ENCODE data around the gene CDON.

The CDON gene

DNA sequence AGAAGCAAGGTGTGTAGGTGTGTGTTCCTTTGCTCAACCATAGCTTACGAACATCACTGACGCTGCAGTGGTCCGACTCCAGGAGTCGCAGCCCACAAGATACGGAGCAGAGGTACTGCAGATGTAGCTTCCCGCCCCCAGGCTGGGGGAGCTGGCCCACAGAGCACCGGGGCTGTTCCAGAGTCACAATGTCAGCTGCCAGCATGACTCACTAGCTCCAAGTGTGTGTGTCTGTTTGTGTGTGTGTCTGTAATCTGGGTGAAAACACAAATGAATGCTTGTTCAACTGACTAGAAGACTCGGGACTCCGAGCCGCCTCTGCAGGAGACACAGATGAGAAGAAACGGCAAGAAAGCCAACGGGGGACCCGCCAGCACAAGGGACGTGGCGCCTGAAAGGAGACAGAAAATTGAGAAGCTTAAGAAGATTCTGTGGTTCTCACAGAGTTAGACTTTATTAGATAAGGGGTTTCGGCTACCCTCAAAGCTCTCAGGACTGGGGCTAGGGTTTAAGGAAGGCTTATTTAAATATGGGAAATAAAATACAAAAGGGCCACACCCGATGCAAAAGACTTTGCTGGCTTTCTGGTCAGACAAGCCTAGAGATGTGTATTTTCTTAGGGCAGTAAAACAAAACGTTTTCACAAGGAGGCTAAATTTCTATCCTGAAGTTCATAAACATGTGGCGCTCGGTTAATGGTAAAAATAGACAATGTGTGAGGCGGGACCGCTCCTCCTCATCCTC is 106.1 kb downstream of the CDON start:
- no peak for DNase-seq (ENCODE audit: low read depth in 2 of 2)

DNA sequence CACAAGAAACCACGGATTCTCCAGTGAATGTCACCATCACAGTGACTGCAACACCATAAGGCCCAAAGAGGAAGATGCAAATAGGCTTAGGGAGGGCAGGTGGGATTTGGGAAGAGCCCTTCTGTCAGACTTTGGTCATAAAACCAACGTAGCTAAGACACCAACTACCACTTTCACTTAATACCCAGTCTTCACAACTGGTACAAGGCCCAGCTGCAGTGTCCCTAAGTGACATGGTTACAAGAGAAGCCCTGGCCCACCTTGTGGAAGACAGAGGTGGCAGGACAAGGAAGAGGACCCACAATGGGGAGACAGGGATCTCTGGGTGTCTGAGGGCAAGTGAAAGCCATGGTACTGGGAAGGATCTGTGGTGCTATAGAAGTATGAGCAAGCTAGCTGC is 106.8 kb downstream of the CDON start:
- DNase-seq (ENCODE audit: low read depth in 2 of 2) = no peak

DNA sequence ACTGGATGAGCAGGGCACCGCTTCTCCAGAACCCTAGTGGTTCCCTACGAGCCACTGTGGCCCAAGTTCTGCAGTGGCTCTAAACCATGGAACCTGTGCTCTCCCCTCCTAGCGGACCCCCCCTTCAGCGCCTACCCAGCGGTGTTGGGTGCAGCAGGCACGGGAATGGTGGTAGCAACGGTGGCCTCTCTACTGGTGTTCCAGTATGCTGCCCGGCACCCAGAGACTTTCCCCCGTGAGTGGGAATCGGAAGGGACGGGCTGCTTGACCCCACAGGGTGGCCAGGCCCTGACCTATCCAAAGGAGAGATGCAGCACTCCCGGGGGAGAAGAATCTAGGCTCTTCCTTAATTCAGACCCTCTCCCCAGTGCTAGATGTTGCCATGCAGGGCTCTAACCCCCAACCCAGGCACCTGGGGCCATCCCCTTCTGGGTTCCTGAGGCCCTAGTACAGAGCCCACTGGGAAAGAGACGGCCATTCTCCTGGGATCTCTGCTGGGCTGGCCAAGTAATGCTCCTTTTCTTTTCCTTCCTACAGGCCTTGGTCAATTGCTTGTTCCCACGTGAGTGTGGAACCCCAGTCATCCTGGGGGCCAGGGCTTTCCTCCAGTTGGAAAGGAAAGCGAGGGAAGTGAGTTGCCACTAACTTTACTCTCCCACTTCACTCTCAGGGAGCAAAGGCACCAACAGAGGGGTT is 107.6 kb downstream of the CDON start:
- no peak for DNase-seq (ENCODE audit: low read depth in 2 of 2)

DNA sequence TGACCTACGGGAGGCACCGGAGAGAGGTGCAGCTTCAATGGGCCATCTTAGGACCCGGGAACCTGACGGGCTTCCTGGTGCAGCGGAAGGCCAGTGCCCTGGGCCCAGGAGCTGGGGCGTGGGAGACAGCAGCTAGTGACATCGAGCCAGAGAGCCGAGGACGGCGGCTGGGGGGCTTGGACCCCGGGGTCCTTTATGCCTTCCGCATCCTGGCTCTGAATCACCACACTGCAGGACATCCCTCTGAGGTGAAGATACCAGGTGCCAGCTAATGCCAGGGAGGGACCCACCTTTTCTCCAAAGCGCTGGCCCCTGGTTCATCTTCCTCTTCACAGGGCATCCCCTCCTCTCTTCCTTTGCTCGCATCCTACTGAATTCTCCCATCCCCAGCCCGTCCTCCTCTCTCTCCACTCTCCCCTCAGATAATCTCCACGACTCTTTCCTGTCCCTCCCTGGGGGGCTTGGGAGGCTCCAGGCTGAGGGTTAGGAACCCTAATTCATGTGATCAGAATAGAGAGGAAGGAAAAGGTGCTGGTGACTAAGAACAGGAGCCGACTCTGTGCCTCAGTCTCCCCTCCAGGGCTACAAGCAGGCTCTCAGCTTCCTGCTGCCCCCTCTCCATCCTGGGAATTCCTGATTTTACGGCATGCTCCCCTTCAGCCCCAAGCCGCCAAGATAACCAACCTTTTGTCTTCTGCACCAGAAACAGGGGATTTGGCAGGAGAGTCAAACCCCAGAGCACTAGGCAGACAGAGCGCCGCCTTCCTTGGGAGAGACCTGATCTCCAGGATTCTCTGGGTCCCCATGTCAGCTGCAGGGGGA is 108.3 kb downstream of the CDON start:
- DNase-seq (ENCODE audit: low read depth in 2 of 2) = no peak

DNA sequence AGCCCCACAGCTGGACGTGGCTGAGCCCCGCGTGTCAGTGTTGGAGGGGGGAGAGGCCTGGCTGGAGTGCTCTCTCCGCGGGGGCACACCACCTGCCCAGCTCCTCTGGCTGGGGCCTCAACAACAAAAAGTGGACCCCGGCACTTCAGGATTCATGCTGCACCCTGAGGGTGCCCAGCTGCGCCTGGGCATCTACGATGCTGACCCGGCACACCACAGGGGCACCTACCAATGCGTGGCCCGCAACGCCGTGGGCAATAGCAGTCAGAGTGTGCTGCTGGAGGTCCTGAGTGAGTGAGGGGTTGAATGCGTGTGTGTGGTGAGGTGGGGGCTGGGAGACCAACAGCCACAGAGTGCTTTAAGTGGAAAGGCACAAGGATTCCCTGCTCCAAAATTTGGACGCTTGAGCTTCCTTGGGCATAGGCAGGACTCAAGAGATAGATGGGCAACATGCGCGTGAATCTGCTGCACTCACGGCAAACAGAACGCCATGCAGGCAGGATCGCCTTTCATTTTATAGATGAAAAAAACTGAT is 109.2 kb downstream of the CDON start:
- no peak for DNase-seq (ENCODE audit: low read depth in 2 of 2)

DNA sequence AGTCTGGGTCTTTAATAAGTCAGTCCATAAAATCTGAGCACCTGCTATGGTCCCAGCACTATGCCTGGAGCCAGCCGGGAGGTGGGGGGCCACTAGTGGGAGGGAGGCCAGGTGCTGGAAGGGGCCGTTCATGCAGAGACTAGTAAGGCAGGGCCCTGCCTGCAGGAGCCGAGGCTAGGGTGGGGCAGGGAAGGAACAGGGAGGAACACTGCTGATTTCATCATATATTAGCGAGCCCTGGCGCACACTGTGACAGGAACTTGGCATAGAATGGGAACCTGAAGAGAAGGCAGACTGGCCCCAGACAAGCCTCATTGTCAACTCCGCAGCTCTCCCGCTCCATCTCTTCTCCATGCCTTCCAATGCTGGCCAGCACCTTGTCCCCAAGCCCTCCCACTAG is 109.7 kb downstream of the CDON start:
- no peak for DNase-seq (ENCODE audit: low read depth in 2 of 2)

DNA sequence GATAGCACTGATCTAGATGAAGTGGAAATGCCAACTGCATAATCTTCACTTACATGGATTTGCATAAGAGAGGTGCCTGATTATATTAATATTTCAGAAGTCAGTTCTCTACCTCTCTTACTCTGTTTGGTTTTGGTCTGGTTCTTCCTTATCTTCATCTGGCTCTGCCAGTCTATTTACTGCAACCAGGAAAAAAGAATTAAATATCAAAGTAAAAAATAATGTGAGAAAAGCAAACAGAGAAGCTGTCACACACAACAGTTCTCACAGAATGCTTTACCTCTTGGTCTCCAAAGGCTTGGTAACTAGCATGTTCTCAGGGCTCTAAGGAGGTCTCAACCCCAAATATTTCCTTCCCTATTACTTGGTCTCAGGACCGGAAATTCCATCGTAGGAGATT is 110.1 kb downstream of the CDON start:
- no peak for DNase-seq (ENCODE audit: low read depth in 2 of 2)

DNA sequence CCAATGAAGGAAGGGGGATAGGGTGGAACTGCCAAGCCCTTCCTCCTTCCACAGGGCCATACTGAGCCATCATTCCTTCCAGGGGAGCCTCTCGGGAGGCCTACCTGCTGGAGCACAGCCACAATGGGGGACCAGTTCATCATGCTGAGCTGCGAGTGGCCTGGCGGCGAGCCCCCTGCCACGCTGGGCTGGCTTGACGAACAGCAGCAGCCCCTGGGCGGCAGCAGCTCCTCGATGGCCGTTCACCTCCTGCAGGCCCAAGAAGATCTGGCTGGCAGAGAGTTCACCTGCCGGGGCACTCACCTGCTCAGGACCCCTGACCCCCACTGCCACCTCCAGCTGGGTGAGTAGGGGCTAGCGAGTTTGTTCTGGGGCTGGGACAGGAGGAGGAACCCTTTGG is 110.9 kb downstream of the CDON start:
- no peak for DNase-seq (ENCODE audit: low read depth in 2 of 2)

DNA sequence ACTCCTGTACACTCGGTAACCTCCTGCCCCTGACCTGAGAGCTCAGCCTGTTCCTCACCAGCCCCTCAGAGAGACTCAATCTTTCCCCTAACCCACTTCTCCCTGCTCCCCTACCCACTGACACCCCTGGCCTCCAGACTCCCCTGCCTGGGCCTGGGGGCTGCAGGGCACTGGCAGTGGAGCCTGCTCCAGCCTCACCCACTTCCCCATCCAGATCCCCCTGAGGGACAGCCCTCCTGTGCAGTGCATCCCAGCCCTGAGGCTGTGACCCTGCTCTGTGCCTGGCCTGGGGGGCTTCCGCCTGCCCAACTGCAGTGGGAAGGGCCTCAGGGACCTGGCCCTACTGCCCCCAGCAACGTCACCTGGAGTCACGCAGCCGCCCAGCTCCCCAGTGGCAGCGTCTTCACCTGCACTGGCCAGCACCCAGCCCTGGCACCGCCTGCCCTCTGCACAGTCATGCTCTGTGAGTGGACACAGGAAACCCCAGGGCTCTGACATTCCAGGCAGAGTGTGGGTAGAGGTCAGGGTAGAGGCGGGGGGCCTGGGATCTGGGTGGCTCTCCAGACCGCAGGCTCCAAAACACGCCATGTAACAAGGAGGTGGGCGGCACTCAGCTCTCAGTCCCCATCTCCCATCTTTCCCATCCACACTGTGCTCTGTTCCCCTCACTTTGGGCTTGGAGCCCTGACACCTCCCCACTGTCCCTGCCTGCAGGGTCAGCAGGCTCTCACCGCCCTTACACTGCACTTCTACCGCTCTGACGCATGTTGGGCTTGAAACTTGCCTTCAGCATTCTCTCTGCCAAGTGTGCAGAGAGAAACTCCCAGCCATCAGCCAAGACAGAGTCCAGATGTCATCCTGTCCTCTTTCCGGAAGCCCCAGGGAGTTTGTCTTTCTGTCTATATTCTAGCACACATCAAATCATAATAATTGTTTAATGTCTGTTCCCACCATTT is 111.7 kb downstream of the CDON start:
- DNase-seq (ENCODE audit: low read depth in 2 of 2) = no peak

DNA sequence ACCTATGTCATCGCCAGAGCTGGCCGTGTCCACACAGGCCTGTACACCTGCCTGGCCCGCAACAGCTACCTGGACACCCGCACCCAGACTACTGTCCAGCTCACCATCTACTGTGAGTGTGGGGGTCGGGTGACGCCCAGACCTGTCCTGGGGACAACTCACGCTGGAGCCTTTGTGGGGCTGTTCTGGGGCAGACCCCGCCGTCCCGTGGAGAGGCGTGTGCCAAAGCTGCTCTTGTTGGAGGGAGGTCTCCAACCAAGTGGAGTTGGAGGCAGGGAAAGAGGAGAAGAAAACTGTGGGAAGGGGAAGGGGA is 112.5 kb downstream of the CDON start:
- no peak for DNase-seq (ENCODE audit: low read depth in 2 of 2)

DNA sequence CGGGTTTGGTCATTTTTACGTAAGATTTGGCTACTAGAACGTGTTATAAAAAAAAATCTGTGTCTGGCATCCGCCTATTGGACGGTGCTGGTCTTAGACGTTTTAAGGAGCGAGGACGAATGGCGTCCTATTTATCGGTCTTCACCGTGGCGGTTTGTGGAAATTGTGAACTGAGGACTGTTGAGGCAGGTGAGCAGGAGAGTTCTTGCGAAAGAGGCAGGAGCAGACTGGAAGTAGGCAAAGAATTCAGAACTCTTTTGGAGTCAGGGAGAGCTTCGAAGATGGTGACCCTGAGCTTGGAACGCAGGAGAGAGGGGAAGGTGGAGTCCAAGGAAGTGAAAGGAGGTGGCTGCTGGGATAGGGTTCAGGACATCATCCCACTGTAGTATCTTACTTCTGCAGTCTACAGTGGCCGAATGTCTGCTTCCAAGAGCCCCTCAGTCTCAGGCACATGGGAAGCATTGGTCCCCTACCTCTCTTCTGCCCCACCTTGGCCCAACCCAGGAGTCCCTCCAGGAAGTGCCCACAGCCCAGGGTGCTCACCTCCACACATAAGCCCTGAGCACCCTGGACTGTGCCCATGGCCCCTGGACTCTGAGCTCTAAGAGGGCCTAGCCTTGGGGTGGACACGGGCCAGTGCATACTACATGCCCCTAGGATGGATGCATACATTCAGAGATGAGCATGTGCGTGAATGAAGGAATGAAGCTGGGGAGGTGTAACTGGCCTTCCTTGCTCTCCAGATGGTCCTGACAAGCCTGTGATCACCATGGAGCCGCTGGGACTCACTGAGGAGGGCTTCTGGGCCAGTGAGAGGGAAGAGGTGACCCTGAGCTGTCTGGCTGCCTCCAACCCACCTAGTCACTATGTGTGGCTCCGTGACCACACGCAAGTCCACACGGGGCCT is 113.1 kb downstream of the CDON start:
- DNase-seq (ENCODE audit: low read depth in 2 of 2) = no peak

DNA sequence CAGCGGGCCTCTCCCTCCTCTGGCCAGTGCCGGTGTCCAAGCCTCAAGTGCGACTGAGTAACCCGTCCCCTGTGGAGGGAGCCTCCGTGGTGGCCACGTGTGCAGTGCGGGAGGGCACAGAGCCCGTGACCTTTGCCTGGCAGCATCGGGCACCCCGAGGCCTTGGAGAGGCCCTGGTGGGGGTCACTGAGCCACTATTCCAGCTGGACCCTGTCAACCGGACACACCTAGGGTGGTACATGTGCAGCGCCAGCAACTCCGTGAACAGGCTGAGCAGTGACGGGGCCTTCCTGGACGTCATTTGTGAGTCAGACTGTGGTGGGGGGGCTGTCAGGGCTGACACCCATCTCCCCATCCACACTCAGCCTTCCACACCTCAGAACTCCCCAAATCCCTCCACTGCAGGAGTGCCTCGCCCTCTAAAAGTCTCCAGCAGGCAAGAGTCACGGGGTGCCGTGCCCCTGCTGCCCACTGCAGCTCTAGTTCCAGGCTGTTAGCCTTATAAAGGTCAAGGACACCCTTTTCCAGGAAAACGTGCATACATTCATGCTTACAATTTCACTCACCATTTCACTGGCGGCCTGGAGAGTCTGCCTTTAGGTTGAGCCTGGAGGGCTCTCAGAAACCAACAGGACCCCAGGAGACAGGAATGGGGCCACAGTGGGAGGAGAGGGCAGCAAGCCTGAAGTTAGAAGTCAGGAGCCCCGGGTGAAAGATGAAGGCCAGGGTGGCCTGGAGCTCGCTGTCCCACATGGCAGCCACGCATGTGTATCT is 114.2 kb downstream of the CDON start:
- no peak for DNase-seq (ENCODE audit: low read depth in 2 of 2)

DNA sequence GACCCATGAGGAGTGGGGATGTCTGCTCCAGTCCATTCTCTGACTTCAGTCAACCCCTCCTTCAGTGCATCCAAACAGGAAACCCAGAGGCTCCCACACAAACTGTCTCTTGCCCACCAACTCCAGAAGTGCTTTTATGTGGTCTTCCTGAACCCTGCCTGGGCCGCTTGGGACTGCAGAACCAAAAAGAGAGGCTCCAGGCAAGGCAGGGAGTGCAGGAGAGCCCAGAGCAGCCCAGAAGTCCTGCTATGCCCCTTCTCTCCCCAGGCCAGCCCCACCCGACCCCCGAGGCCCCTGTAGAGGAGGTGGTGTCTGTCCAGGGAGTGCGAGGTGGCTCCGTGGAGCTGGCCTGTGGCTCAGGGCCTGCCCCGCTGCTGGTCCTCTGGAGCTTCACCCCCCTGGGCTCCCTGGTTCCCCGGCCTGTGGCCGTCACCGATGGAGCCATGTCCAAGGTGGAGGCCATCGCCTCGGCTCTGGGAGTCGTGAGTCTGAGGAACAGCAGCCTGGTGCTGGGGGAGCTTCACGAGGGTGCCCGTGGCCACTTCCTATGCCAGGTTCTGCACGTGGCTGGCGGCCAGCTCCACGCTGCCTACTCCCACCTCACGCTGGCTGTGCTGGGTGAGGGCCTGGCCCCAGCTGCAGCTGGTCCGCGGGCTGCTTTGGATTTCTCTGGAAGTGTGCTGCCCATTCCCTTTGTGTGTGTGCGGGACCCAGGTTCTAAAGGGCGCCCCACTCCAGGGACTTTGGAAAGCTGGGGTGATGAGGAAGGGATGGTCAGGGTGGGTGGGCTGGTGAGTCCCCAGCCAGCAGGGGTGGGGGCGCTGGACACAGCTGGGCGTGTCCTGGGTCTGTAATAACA is 115.0 kb downstream of the CDON start:
- no peak for DNase-seq (ENCODE audit: low read depth in 2 of 2)

DNA sequence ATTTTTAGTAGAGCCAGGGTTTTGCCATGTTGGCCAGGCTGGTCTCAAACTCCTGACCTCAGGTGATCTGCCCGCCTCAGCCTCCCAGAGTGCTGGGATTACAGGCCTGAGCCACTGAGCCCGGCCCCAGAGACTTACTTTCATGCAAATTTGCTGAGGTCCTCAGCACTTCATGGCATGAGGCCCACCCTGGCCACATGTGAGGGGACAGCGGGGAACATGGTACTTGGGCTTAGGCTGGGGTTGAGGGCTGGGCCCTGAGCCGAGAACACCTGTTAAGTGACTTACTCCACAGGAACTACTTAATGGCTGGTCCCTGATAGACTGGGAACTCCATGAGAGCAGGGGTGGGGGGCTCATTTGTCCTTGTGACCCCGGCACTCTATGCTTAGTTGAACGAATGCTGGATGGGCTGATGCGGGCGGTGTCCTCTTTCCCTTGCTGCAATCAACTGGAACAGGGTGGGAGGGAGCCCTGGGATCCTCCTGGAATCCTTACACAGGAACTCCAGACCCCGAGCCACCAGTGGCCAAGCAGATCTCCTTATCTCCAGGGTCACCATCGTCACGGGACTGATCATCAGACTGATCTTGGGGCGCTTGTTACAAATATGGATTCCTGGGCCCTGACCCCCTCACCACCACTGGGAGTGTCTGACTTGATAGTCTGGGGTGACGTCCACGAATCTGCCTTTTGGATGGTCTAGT is 115.8 kb downstream of the CDON start:
- DNase-seq (ENCODE audit: low read depth in 2 of 2) = no peak

DNA sequence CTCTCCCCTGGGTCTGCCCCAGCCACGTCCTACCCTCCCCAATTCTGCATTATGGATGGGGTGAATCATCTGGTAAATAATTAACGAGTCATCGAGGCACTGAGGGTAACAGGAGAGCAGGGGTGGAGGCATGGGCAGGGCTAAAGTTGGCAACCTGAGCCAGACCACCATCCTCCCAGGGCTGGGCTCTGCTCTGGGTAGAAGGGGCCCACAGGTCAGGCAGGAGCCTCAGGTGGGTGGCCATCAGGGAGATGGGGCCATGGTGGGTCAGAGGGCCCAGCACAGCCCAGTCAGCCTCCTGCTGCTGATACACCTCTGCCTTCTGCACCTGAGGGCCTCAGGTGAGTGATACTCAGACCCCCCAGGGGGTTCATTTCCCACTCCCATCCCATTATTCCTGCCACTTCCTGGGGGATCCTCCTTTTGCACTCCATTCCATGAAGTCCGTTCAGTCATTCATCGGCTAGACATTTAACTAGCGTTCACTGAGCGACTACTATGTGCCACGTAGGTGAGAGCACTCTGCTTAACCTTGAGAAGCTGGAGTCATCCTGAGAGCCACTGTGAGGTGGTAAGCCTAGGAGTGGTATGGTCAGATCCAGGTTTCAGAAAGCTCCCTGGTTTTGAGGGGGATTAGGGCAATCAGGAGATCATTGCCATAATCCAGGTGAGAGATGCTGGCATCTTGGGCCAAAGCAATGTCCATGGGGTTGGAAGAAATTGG is 116.7 kb downstream of the CDON start, which contains the start of gene VSIG10L2:
Gene VSIG10L2 (plus strand): TSS at position 248 of the 724 bp plus-strand sequence. CDS start 12 bp downstream, at position 260.
- DNase-seq (ENCODE audit: low read depth in 2 of 2) = no peak

DNA sequence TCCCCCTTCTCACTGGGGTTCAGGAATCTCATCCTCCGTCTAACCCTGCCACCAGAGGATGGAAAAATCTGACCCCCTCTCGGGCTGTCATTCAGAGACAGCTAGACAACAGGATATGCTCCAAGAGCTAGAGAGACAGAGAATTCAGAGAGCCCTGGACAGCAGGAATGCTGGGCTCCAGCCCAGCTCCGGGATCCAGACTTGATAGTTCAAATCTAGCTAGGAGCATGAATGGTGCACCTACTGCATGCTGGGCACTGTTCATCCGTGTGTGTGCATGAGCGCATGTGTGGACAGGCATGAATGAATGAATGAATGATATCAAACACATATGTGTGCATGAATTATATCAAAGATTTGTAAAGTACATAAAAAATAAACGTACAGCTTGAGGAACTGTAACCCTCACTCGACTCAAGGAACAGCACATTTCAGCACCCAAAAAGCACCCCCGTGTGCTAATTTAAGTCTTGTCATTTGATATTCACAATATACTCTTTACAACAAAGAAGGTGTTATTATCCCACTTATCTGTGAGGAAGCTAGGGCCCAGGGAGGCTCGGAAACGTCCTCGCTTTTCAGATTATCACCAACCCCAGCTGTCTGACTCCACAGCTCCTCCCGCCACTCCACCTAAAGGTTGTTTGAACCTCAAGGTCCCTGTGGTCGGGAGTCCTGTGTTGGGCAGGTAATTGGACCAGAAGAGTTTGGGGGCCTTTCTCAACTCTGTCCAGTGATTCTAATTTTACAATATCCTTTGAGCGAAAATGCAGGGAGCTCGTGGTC is 117.5 kb downstream of the CDON start:
- no peak for DNase-seq (ENCODE audit: low read depth in 2 of 2)
